Measurements from ENCODE around the gene ZNF827. TPM values are rescaled to one million over a fixed set of nuclear protein-coding genes. Genes with fewer than 3 reads are reported as not detected.

The ZNF827 gene
- total and polyA plus RNA-seq, 9 of the 15 experiments (the other 6 are each of a cell fraction or from before 2014, with no cell fraction given): 0.07 to 0.40 TPM; not detected in 7

DNA sequence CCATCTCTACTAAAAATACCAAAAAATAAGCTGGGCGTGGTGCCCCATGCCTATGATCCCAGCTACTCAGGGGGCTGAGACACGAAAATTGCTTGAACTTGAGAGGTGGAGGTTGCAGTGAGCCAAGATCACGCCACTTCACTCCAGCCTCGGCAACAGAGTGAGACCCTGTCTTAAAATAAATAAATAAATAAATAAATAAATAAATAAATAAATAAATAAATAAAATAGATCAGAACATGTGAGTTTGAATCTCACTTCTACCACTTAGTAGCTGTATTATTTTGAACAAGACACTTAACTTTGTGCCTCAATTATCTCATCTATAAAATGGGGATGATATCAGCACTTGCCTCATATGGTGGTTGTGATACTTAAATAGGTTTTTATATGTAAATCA is 168.5 kb downstream of the ZNF827 start:
- no TSS peak for BruUV-seq (replicated peaks)
- peaks cover 0 to 8% of the 10 kb centered on the region in 2 experiments; a peak in 3 of 5 replicates for H3K27me3 ChIP-seq (ENCODE audit: control insufficient read depth in 2 of 2, insufficient read depth in 2 of 2, low read length in 2 of 2)
- FAIRE-seq (no peak), ATAC-seq (no peak), DNase-seq (ENCODE audit: extremely low read depth in 1 of 4, low spot score in 3 of 4) (no peak)
- no peaks in the 10 kb centered on the region for H3K9me3 ChIP-seq (replicated peaks; ENCODE audit: control insufficient read depth, insufficient read depth, low read depth, low read length)
- in situ Hi-C loops (cut with MboI): no loop called here
- H2AFZ ChIP-seq (ENCODE audit: low read depth, low read length): no peak overlapping the region
- H3K9ac ChIP-seq (ENCODE audit: insufficient read depth in 1 of 2, low read depth in 2 of 2, low read length in 2 of 2): no peak overlapping the region
- H3K4me2 ChIP-seq (ENCODE audit: insufficient read depth, low read length): no peak overlapping the region
- no peaks in the 10 kb centered on the region for H3K4me1 ChIP-seq (replicated peaks in 1 of 2; ENCODE audit: control insufficient read depth in 2 of 2, insufficient read depth in 2 of 2, low read length in 2 of 2)
- H3K36me3 ChIP-seq (ENCODE audit: control insufficient read depth, insufficient read depth, low read length): no peaks in the 10 kb centered on the region
- H3K4me3 ChIP-seq: no peak overlapping the region
- H3K9me1 ChIP-seq (ENCODE audit: control insufficient read depth, insufficient read depth, low read length): no peaks in the 10 kb centered on the region
- no peaks in the 10 kb centered on the region for H4K20me1 ChIP-seq (replicated peaks; ENCODE audit: control insufficient read depth, insufficient read depth, low read length)
- no peaks in the 10 kb centered on the region for H3K79me2 ChIP-seq (ENCODE audit: control insufficient read depth, insufficient read depth, low read length)
- 1% methylated on average over 4 of the region's 4 CpGs for WGBS (ENCODE audit: insufficient coverage, low coverage, missing lambda C conversion rate)
- peak; percentile 83 for TF ChIP-seq RBM25 (IDR thresholded peaks at IDR 0.05; ENCODE audit: low read depth, low read length, severe bottlenecking)
- TF ChIP-seq, protein P1, sequence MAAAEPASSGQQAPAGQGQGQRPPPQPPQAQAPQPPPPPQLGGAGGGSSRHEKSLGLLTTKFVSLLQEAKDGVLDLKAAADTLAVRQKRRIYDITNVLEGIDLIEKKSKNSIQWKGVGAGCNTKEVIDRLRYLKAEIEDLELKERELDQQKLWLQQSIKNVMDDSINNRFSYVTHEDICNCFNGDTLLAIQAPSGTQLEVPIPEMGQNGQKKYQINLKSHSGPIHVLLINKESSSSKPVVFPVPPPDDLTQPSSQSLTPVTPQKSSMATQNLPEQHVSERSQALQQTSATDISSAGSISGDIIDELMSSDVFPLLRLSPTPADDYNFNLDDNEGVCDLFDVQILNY (CRISPR knock-in tag; IDR thresholded peaks at IDR 0.05): no peak
- CTCF ChIA-PET (ENCODE audit: low intra/inter-chr PET ratio): no interaction called here
- intact Hi-C loops (cut with micrococcal nuclease): no loop called here
- H3K27ac ChIP-seq (ENCODE audit: extremely low read depth, low read depth, low read length): no peak overlapping the region
- POLR2A ChIA-PET: no interaction called here

DNA sequence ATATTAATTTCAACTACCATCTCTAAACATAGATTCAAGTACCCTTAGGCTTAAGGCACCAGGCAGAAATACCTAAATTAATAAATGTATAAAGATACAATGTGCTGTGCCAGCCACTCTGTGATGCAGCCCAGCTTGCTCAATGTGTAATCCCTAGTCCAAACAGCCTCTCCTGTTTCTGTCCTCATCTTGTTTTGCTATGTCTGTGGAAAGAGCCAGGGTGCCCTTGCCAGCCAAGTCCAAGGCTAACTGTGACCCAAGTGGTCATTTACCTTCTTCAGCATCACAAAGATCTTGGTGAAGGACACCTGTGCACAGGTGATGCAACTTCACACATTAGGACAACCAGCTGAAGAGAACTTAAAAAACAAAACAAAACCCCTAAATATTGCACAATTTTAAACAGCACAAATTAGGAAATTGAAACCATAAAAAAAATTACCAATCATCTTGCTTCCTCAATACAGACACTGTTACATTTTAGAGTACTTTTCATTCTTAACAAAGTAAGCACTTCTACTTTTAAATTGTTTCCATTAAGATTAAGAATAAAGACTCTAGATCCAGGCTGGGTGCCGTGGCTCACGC is 169.1 kb downstream of the ZNF827 start:
- intact Hi-C loops (cut with micrococcal nuclease): no loop called here

More for the DNA sequence above, 169.1 kb downstream of the ZNF827 start:
- no peak overlapping the region for H2AFZ ChIP-seq (ENCODE audit: low read depth, low read length)
- H3K9me1 ChIP-seq (ENCODE audit: control insufficient read depth, insufficient read depth, low read length): no peaks in the 10 kb centered on the region
- H3K79me2 ChIP-seq (ENCODE audit: control insufficient read depth, insufficient read depth, low read length): no peaks in the 10 kb centered on the region
- H3K9ac ChIP-seq (ENCODE audit: insufficient read depth in 1 of 2, low read depth in 2 of 2, low read length in 2 of 2): no peak overlapping the region
- no peak overlapping the region for H3K4me3 ChIP-seq
- H3K9me3 ChIP-seq (replicated peaks; ENCODE audit: control insufficient read depth, insufficient read depth, low read depth, low read length): no peaks in the 10 kb centered on the region
- no peaks in the 10 kb centered on the region for H3K36me3 ChIP-seq (ENCODE audit: control insufficient read depth, insufficient read depth, low read length)
- H3K27ac ChIP-seq (ENCODE audit: extremely low read depth, low read depth, low read length): no peak overlapping the region
- TF ChIP-seq CEBPB (tag; IDR thresholded peaks at IDR 0.05): peak; percentile 41
- no peak for TF ChIP-seq CEBPG (CRISPR knock-in tag; IDR thresholded peaks at IDR 0.05)
- TF ChIP-seq CEBPG (tag; conservative IDR thresholded peaks at IDR 0.05 in 1 of 2, IDR thresholded peaks at IDR 0.05 in 1 of 2): peak in 1 of 2 experiments; percentile 27; a peak in 1 of 4 replicates
- no peak for TF ChIP-seq KLF10 (CRISPR knock-in tag; IDR thresholded peaks at IDR 0.05)
- CTCF ChIA-PET (ENCODE audit: low intra/inter-chr PET ratio): no interaction called here
- BruUV-seq (replicated peaks): no TSS peak
- POLR2A ChIA-PET: no interaction called here
- FAIRE-seq (no peak), DNase-seq (ENCODE audit: extremely low read depth in 1 of 4, low spot score in 3 of 4) (no peak), ATAC-seq (no peak)
- peaks cover 0 to 13% of the 10 kb centered on the region in 2 experiments; a peak in 3 of 5 replicates for H3K27me3 ChIP-seq (ENCODE audit: control insufficient read depth in 2 of 2, insufficient read depth in 2 of 2, low read length in 2 of 2)
- no peak overlapping the region for H3K4me2 ChIP-seq (ENCODE audit: insufficient read depth, low read length)
- no peaks in the 10 kb centered on the region for H4K20me1 ChIP-seq (replicated peaks; ENCODE audit: control insufficient read depth, insufficient read depth, low read length)
- no peaks in the 10 kb centered on the region for H3K4me1 ChIP-seq (replicated peaks in 1 of 2; ENCODE audit: control insufficient read depth in 2 of 2, insufficient read depth in 2 of 2, low read length in 2 of 2)
- WGBS (ENCODE audit: insufficient coverage, low coverage, missing lambda C conversion rate): 0% methylated on average over 2 of the region's 2 CpGs
- in situ Hi-C loops (cut with MboI): no loop called here

All from K562 (cell line).